HG03575 (cell line): Measurements from ENCODE around the gene ARX.

Experiments
- ATAC-seq: cut with Tn5 transposase; IDR thresholded peaks from one replicate; pipeline ENCODE4 v1.9.1; 2021; ENCODE audit not compliant: unreplicated experiment, insufficient number of reproducible peaks, low FRiP score; ENCODE audit errors: extremely low read depth

ARX gene

DNA sequence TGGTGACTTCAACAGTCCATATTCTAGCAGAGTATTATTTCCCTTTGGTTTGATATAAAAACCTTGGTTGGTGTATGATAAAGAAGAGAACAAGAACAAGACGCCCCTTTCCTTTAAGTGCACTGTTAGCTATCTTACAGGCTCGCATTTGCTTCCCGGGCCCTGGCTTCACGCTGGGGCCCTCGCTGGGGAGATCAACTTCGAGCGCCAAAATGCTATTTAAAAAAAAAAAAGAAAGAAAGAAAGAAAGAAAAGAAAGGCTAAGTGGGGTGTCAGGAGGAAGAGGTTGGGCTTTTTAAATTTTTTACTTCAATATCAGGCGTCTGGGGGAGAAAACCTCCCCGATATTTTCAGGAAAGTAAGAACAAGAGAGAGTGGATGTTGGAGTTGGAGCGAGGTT is 11.7 kb downstream of the ARX start:
- ATAC-seq = no peak

DNA sequence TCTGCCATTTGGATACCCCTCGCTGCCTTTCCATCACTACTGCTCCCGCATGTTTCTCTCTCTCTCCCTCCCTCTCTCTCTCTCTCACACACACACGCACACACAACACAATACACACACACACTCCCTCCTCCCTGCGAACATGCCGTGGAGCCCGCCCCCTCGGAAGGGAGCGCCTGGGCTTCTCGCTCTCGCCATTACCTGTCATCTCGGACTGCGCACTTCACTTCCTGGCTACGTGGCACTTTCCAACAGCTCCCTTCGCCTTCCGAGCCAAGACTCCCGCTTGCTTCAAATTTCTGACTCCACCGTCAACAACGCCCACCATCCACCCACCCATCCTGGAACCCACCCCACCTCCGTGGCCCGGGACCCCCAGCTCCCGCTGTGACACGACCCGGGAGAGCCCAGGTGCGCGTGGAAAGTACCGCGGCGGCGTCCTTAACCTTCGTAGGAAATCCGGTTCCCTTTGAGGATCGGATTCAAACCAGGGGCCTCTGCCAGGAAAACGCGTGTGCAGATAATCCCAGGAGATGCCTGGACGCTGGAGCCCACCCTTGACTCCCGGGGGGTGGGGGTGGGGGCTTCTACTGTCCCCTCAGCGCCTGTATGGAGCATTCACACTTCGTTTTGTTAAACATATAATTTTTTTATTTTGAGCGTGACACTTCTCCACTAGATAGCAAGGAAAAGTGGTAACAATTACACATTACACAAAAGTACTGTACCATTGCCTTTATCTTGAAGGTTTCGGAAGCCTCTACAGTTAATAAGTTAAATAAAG is 12.5 kb downstream of the ARX start:
- no peak for ATAC-seq

- no peak for ATAC-seq
Observed at GRCh38 chrX:25002661-25003020, 13.1 kb downstream of the ARX start.

DNA sequence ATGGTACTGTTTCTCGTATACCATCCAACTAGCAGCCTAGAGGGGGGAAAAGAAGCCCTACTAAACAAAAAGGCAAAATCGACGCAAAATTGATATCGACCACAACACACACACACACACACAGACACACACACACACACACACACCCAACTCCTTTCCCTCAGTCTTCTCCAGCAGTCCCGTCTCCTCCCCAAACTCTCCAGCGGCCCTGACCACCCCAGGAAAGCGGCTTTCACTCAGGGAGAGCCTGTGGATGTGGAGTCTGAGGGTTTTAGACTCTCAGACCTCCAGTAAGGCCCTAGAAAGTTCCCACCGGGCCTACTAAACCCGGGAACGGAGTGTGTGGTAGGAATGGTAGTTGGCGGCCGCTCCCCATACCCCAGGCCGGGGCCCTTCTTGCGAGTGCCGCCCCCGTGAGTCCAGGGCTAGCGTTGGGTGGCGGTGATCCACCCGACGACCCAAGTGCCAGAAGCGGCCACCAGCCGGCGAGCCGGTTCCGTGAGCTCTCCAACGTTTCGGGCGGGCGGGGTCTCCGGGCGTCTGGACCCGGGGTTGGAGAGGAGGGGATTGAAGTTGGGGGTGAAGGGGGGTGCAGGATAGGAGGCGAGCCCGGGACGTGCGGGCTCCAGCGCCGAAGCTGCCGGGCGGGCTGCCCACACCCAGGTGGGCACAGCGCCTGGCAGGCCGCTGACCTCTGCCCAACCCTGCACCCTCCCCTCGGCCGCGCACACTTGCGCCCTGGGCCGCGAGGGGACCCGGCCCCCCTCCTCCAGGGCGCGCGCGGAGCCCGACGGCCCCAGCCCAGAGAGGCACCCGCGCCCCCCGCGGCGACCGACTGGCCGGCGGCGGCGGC is 13.7 kb downstream of the ARX start:
- no peak for ATAC-seq

GRCh38 chrX:24999511-24999910 is 16.3 kb downstream of the ARX start:
- ATAC-seq = no peak

- no peak for ATAC-seq
Observed at GRCh38 chrX:24996096-24996709, 19.6 kb downstream of the ARX start.

GRCh38 chrX:24993879-24994278 is 21.9 kb downstream of the ARX start:
- ATAC-seq = no peak

GRCh38 chrX:24990535-24990934 is 25.2 kb downstream of the ARX start:
- ATAC-seq = no peak

DNA sequence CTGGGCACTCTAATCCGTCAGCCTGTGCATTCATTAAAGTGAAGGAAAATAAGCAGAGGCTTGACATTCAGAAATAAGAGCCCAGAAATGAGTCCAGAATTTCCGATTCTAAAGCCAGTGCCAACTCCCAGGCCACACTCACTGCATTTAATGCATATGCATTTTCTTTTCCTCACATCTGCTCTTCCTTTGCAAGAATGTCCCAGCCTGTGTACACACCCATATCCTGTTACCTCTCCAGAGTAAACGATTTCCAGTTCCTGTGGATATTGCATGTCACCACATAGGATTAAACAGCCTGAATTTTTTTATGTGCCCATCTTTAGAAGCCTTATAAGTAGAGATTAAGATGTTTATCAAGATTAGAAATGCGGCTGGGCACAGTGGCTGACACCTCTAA is 27.5 kb downstream of the ARX start:
- no peak for ATAC-seq

- no peak for ATAC-seq
Observed at GRCh38 chrX:24987731-24988130, 28.0 kb downstream of the ARX start.

GRCh38 chrX:24985120-24985519 is 30.6 kb downstream of the ARX start:
- no peak for ATAC-seq

DNA sequence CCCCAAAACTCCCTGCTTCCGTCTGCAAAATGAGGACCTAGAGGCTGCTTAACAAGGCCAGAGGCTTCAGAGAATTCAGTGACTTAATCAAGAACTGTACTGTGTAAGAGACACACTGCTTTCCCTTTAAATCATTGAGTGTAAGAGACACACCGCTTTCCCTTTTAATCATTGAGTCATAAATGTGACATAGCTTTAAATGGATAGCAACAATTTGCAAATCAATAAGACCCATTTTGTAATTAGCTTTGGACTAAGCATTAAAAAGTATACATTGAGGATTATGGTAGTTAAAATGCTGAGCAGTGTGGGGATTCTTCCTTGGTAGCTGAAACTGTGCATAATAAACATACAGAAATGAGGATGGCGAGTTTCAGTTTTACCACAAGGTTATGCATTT is 31.8 kb downstream of the ARX start:
- no peak for ATAC-seq

- no peak for ATAC-seq
Observed at GRCh38 chrX:24982306-24982965, 33.3 kb downstream of the ARX start.

- no peak for ATAC-seq
Observed at GRCh38 chrX:24981030-24981429, 34.7 kb downstream of the ARX start.

- no peak for ATAC-seq
Observed at GRCh38 chrX:24979081-24979480, 36.7 kb downstream of the ARX start.

- ATAC-seq = no peak
Observed at GRCh38 chrX:24969812-24970211, 46.0 kb downstream of the ARX start.

DNA sequence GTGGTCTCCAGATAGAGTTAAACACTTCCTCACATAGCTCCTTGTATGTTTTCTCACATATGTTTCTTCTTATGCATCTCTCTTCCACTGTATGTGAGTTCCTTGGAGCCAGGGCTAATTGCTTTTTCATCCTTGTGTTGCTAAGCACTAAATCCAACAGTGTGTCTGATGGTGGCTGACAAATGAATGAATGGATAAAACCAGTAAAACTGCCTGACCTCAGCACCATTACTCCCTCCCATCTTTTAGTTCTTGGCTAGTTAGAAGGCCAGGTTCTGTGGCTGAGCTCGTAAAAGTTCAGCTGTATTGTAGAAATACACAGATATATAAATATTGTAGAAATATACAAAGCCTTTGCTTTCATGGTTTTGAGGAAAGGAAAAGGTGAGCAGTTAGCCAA is 50.4 kb downstream of the ARX start:
- no peak for ATAC-seq

DNA sequence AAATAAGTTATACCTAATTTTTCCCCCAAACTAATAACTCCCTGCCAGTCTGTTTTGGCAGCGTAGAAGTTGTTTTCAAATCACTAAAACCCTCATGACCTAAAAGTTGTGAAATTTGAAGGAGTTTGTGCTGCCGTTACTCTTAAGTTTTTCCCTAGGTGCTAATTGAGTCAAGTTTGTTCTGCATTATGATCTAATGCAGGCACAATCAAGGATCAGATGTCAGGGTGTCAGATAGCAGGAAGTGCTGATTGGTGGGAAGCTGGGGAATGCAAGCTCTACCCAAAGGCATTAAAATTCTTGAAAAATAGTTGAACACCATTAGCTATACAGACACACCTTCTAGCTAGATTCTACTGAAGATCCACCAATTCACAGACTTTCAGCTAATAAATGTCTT is 51.9 kb downstream of the ARX start:
- ATAC-seq = no peak

DNA sequence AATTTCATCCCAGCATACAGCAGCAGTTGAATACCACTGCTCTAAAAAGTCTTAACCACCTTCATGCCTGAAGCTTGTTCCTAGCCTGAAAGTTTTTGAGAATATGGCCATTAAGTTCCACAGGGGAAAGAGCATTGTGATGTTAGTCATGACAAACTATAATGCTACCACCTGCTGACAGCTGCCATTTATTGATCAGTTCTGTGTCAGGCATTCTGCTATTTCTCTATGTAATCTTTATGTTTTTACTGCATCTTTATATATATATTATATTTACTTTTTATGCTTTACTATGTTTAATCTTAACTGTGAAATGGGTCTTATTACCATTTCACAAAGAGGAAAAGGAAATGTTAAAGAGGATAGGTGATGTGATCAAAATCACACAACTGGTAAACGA is 54.0 kb downstream of the ARX start:
- no peak for ATAC-seq

DNA sequence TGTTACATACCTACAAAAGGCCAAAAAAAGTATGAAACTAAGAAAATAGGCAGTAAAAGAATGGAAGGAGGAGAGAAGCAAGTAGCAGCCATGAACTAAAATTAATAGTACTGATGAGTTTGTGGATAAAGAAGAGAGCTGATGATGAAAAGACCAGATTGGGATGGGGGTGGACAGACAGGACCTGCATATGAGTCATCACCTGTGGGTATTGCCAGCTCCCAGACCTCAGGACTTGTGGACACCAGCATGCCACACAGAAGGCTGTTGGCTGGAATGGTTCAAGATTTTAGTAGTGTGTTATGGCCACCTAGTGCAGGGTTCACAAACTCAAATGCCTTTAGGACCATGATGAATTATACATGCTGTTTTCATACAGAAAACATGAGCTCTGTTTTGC is 58.9 kb downstream of the ARX start:
- no peak for ATAC-seq
